ENCODE data around the gene PARP3. TPM values are rescaled to one million over a fixed set of nuclear protein-coding genes. Genes with fewer than 3 reads are reported as not detected.

Gene PARP3
- total RNA-seq, 1 donor from 2014 or later, result 20.6 TPM

DNA sequence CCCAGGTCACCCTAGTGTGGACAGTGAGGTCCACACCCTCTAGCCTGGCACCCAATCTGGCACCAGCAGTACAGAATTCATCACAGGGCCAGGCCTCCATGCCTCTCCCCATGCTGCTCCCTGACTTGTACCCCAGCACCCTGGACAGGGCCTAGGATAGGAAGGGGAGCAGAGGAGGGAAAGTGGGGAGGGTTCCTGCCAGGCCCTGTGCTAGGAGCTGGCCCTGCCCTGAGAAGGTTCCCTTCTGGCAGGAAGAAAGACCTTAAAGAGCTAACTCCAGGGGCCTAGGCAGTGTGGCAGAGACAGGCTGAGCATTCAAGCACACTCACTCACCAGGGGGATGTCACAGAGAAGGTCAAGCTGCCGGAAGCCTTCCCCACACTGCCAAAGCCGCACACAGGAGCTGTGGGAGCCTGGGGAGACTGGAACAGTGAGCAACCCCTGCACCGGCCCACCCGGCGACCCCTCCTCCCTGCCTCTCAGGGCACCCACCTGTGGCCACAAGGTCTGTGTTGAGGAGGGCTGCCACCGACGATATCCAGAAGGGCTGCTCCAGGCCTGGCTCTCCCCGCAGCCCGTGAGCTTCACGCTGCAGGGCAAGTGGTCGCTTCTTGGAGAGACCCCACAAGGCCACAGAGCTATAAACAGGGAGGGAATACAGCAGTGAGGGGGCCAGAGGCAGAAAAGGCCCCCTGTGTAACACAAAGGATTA is 7.9 kb upstream of the PARP3 start:
- Histone ChIP-seq H3K27me3 (no peaks in the 10 kb centered on the region), H3K4me1 (no peaks in the 10 kb centered on the region), H3K27ac (no peak overlapping the region), H3K4me3 (no peak overlapping the region), H3K36me3 (peaks cover 0 to 50% of the 10 kb centered on the region in 2 donors), H3K9me3 (no peaks in the 10 kb centered on the region)
- TF ChIP-seq POLR2A (IDR thresholded peaks at IDR 0.05), result no peak
- TF ChIP-seq POLR2AphosphoS5 (IDR thresholded peaks at IDR 0.05; ENCODE audit: insufficient read depth in 1 of 2, low read depth in 1 of 2), result no peak
- TF ChIP-seq, protein P1, sequence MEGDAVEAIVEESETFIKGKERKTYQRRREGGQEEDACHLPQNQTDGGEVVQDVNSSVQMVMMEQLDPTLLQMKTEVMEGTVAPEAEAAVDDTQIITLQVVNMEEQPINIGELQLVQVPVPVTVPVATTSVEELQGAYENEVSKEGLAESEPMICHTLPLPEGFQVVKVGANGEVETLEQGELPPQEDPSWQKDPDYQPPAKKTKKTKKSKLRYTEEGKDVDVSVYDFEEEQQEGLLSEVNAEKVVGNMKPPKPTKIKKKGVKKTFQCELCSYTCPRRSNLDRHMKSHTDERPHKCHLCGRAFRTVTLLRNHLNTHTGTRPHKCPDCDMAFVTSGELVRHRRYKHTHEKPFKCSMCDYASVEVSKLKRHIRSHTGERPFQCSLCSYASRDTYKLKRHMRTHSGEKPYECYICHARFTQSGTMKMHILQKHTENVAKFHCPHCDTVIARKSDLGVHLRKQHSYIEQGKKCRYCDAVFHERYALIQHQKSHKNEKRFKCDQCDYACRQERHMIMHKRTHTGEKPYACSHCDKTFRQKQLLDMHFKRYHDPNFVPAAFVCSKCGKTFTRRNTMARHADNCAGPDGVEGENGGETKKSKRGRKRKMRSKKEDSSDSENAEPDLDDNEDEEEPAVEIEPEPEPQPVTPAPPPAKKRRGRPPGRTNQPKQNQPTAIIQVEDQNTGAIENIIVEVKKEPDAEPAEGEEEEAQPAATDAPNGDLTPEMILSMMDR (IDR thresholded peaks at IDR 0.05), result no peak
- DNase-seq (ENCODE audit: extremely low spot score in 2 of 2), result no peak
- intact Hi-C loops (cut with DNase I), result no loop called here

DNA sequence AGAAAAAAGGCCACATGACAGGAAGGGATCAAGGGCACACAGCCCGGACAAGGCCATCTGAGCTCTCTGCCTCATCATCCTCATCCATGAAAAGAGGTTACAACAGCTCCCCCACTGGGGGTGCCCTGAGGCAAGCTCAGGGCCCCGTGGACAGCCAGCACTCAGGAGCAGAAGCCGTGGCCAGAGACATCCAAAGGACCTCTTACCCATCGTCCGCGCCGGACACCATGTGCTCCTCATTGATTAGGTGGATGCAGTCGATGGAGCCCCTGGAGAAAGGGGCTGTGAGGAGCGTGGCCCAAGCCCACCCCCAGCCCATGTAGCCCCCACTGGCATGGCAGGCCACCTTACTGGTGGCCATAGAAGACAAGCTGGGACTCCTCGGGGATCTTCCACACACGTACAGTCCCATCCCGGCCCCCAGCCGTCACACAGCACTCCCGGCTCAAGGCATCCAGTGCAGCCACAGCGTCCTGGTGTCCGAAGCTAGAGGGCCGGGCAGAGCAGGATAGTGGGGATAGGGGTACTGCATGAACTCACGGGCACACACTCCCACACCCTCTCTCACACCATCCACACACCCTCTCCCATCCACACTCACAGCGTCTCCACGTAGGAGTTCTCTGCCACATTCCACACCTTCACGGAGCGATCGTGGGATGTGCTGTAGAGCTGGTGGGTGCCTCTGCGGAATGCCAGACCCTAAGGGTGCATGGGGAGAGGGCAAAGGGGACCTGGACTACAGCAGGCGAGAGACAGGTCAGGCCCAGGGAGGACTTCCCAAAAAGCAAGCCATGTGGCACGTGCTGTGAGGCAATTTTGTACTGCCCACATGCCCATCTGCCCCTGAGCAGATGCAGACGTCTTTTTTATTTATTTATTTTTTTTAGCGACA is 6.9 kb upstream of the PARP3 start:
- Histone ChIP-seq H3K4me1 (peaks cover 5% of the 10 kb centered on the region), H3K36me3 (peaks cover 0 to 50% of the 10 kb centered on the region in 2 donors), H3K9me3 (no peaks in the 10 kb centered on the region), H3K27me3 (no peaks in the 10 kb centered on the region), H3K4me3 (no peak overlapping the region), H3K27ac (no peak overlapping the region)
- intact Hi-C loops (cut with DNase I), result loop anchor here (5.0 kb wide), 1 partner anchor 212 kb away; no protein-coding TSS in a partner anchor
- TF ChIP-seq POLR2A (IDR thresholded peaks at IDR 0.05) (no peak), POLR2AphosphoS5 (IDR thresholded peaks at IDR 0.05; ENCODE audit: insufficient read depth in 1 of 2, low read depth in 1 of 2) (no peak)
- TF ChIP-seq, protein P1 (IDR thresholded peaks at IDR 0.05), result no peak
- no peak for DNase-seq (ENCODE audit: extremely low spot score in 2 of 2)

DNA sequence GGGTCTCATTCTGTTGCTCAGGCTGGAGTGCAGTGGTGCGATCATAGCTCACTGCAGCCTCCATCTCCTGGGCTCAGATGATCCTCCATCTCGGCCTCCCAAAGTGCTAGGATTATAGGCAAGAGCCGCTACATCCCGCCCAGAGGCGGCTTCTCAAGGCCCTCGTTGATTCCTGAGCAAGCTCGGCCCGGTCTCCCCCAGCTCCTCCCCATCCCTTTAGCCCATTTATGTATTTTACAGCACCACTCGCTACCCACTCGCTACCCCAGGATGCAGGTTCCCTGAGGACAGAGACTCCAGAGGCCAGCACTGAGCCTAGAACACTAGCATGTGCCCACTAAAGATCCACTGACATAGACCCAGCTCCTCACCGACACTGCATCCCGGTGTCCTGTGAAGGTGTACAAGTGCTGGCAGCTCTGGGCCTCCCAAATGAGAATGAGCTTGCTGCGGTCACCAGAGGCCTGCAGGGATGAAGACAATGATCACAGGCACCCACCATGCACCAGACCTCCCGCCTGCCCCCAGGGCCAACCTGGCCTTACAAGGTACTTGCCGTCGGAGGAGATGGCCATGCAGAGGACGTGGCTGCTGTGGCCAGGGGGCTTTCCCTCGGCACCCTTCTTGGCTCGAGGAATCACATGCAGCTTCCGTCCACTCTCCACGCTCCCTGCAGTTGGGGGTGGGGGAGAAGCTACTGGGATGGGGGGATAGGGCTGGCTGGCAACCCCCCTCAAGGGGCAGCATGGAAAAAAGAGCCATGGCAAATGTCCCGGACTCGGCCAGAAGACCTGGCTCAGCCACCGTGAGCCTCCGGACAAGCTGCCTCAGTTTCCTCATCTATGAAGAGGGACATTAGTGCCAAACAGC is 6.0 kb upstream of the PARP3 start:
- Histone ChIP-seq H3K9me3 (no peaks in the 10 kb centered on the region), H3K4me1 (peaks cover 14% of the 10 kb centered on the region), H3K36me3 (peaks cover 0 to 50% of the 10 kb centered on the region in 2 donors), H3K27ac (no peak overlapping the region), H3K4me3 (no peak overlapping the region), H3K27me3 (no peaks in the 10 kb centered on the region)
- intact Hi-C loops (cut with DNase I), result loop anchor here (5.0 kb wide), 1 partner anchor 211 kb away; no protein-coding TSS in a partner anchor
- peak in 1 of 2 donors; percentile 42 for DNase-seq (ENCODE audit: extremely low spot score in 2 of 2)
- TF ChIP-seq, protein P1 (IDR thresholded peaks at IDR 0.05), result no peak
- TF ChIP-seq POLR2A (IDR thresholded peaks at IDR 0.05), result no peak
- TF ChIP-seq POLR2AphosphoS5 (IDR thresholded peaks at IDR 0.05; ENCODE audit: insufficient read depth in 1 of 2, low read depth in 1 of 2), result no peak

DNA sequence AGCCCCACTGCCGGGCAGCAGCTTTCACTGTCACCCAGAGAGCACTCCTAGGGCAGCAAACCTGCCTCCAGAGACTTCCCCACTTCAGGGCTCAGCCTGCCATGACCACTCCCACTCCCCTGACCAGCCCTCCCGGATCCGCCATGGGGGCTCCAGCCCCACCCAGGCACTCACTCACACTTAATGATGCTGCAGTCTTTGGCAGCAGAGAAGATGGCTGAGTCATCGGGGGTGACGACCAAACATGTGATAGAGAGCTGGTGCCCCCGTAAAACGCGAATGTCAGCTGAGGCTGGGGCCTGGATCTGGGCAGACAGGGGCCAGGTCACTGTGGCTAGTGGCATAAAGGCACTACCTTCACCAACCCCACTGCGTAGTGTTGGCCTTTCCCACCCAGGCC is 5.1 kb upstream of the PARP3 start:
- H3K4me3 ChIP-seq, result no peak overlapping the region
- H3K36me3 ChIP-seq, result peaks cover 0 to 50% of the 10 kb centered on the region in 2 donors
- intact Hi-C loops (cut with DNase I), result loop anchor here (5.0 kb wide), 1 partner anchor 210 kb away; no protein-coding TSS in a partner anchor
- H3K27ac ChIP-seq, result no peak overlapping the region
- TF ChIP-seq, protein P1 (IDR thresholded peaks at IDR 0.05), result no peak
- no peak for TF ChIP-seq POLR2A (IDR thresholded peaks at IDR 0.05)
- TF ChIP-seq POLR2AphosphoS5 (IDR thresholded peaks at IDR 0.05; ENCODE audit: insufficient read depth in 1 of 2, low read depth in 1 of 2), result no peak
- DNase-seq (ENCODE audit: extremely low spot score in 2 of 2), result peak in 1 of 2 donors; percentile 60
- peaks cover 18% of the 10 kb centered on the region for H3K4me1 ChIP-seq
- no peaks in the 10 kb centered on the region for H3K9me3 ChIP-seq
- H3K27me3 ChIP-seq, result no peaks in the 10 kb centered on the region

Data from vagina (tissue), 2 donors.